IMR-90 (cell line): ENCODE results near the gene IGSF9B. TPM values are rescaled to one million over a fixed set of nuclear protein-coding genes. Genes with fewer than 3 reads are reported as not detected.

Experiments used
- ATAC-seq: fragments of 200-7000 bp; cut with Tn5 transposase; 2 replicates; pipeline ENCODE4 v1.9.1; 2020; ENCODE audit warnings: low read depth, mild to moderate bottlenecking, moderate library complexity
- BruUV-seq: library from RNA; stranded (reverse); fragments of 400-500 nt; replicated peaks from 2 replicates; lab custom pipeline; 2021; lab: Mats Ljungman, UMichigan
- CTCF ChIA-PET: fragments of 300-600 bp; formaldehyde crosslinking; extraction: SDS; loops from one replicate; lab custom pipeline; 2021; ENCODE audit warnings: antibody characterized with exemption; lab: Yijun Ruan, JAX
- POLR2A ChIA-PET: fragments of 300-600 bp; sonication (Branson Sonifier 250); formaldehyde crosslinking; loops from one replicate; lab custom pipeline; 2022; ENCODE audit warnings: antibody characterized with exemption; ENCODE audit not compliant: unreplicated experiment; lab: Charles Lee
- DNase-seq: peaks from one replicate; pipeline ENCODE4 v3.0.0; 2013
- H2AFZ ChIP-seq: replicated peaks from 2 replicates; pipeline ENCODE3; 2013; ENCODE audit warnings: low read length, mild to moderate bottlenecking; ENCODE audit not compliant: poor library complexity
- H2AK5ac ChIP-seq: 2 replicates; pipeline ENCODE4 v1.6.1; 2013; ENCODE audit warnings: low read depth, low read length, inconsistent platforms
- H2AK9ac ChIP-seq: replicated peaks from 2 replicates; pipeline ENCODE3; 2013; ENCODE audit warnings: mild to moderate bottlenecking, low read depth, low read length, moderate library complexity; ENCODE audit not compliant: poor library complexity
- H2BK120ac ChIP-seq: 2 replicates; pipeline ENCODE4 v1.6.1; 2013; ENCODE audit warnings: low read depth, low read length, inconsistent platforms
- H2BK15ac ChIP-seq: 3 replicates; pipeline ENCODE4 v1.6.1; 2013; ENCODE audit warnings: low read depth, low read length, inconsistent platforms
- H2BK20ac ChIP-seq: 2 replicates; pipeline ENCODE4 v1.6.1; 2013; ENCODE audit warnings: low read depth, mild to moderate bottlenecking, inconsistent platforms, low read length, moderate library complexity
- H2BK5ac ChIP-seq: 2 replicates; pipeline ENCODE4 v1.6.1; 2013; ENCODE audit warnings: mild to moderate bottlenecking, low read depth, low read length, inconsistent platforms; ENCODE audit not compliant: poor library complexity, severe bottlenecking
- H3K14ac ChIP-seq: replicated peaks from 2 replicates; pipeline ENCODE4 v1.6.1; 2013; ENCODE audit warnings: low read depth, low read length, inconsistent platforms
- H3K18ac ChIP-seq: 2 replicates; pipeline ENCODE4 v1.6.1; 2013; ENCODE audit warnings: low read depth, low read length, control low read depth
- H3K23ac ChIP-seq: 2 replicates; pipeline ENCODE4 v1.6.1; 2013; ENCODE audit warnings: low read depth, low read length, inconsistent platforms
- H3K27ac ChIP-seq: 2 replicates; pipeline ENCODE4 v1.5.1; 2013; ENCODE audit warnings: mild to moderate bottlenecking, control low read depth, low read length; ENCODE audit not compliant: insufficient read depth
- H3K27me3 ChIP-seq: 2 replicates; pipeline ENCODE4 v1.6.1; 2013; ENCODE audit warnings: low read length; ENCODE audit not compliant: control insufficient read depth, insufficient read depth
- H3K36me3 ChIP-seq: 2 replicates; pipeline ENCODE4 v1.6.1; 2013; ENCODE audit warnings: low read length, mixed read lengths; ENCODE audit not compliant: control insufficient read depth, insufficient read depth
- H3K4ac ChIP-seq: 2 replicates; pipeline ENCODE4 v1.6.1; 2013; ENCODE audit warnings: low read depth, low read length, inconsistent platforms
- H3K4me1 ChIP-seq: 2 replicates; pipeline ENCODE4 v1.6.1; 2013; ENCODE audit warnings: low read length, mixed read lengths; ENCODE audit not compliant: control insufficient read depth, insufficient read depth
- H3K4me2 ChIP-seq: 2 replicates; pipeline ENCODE4 v1.6.1; 2013; ENCODE audit warnings: low read depth, mild to moderate bottlenecking, control low read depth, low read length, moderate library complexity
- H3K4me3 ChIP-seq: 2 replicates; pipeline ENCODE4 v1.5.1; 2013; ENCODE audit warnings: low read depth, mild to moderate bottlenecking, control low read depth, low read length, moderate library complexity; ENCODE audit not compliant: insufficient read depth
- H3K56ac ChIP-seq: 2 replicates; pipeline ENCODE4 v1.6.1; 2013; ENCODE audit warnings: low read length, inconsistent platforms; ENCODE audit not compliant: insufficient read depth; ENCODE audit errors: extremely low read depth
- H3K79me1 ChIP-seq, 2 experiments: 2 replicates each; pipeline ENCODE4 v1.6.1; 2013; ENCODE audit warnings: low read length in 2 of 2, inconsistent platforms in 1 of 2, low read depth in 1 of 2
- H3K9ac ChIP-seq: 2 replicates; pipeline ENCODE4 v1.6.1; 2013; ENCODE audit warnings: low read depth, low read length, control low read depth
- H3K9me1 ChIP-seq: 2 replicates; pipeline ENCODE4 v1.6.1; 2013; ENCODE audit warnings: low read length, inconsistent platforms; ENCODE audit not compliant: insufficient read depth
- H3K9me3 ChIP-seq: 2 replicates; pipeline ENCODE4 v1.6.1; 2013; ENCODE audit warnings: low read length; ENCODE audit not compliant: control insufficient read depth, insufficient read depth
- H4K20me1 ChIP-seq: 2 replicates; pipeline ENCODE4 v1.6.1; 2013; ENCODE audit warnings: low read length, inconsistent platforms; ENCODE audit not compliant: insufficient read depth
- H4K5ac ChIP-seq: 2 replicates; pipeline ENCODE4 v1.6.1; 2013; ENCODE audit warnings: mild to moderate bottlenecking, low read depth, low read length, control low read depth
- H4K8ac ChIP-seq, 2 experiments: 2 replicates each; pipeline ENCODE4 v1.6.1; 2013; ENCODE audit warnings: low read depth in 2 of 2, low read length in 2 of 2, control low read depth in 1 of 2, inconsistent platforms in 1 of 2
- H4K91ac ChIP-seq: 2 replicates; pipeline ENCODE4 v1.6.1; 2013; ENCODE audit warnings: low read depth, low read length, inconsistent platforms; ENCODE audit not compliant: insufficient read depth
- BHLHE40 ChIP-seq: fragments of 150-350 bp; IDR thresholded peaks from 2 replicates; pipeline ENCODE4 v1.6.1; 2016; ENCODE audit warnings: mild to moderate bottlenecking, low read depth, low read length
- CEBPB ChIP-seq: IDR thresholded peaks from 2 replicates; pipeline ENCODE4 v1.6.1; 2012; ENCODE audit warnings: low read depth, low read length, improper control_type of control experiment
- CHD1 ChIP-seq: IDR thresholded peaks from 2 replicates; pipeline ENCODE4 v1.6.1; 2012; ENCODE audit warnings: low read depth, low read length, improper control_type of control experiment
- FOS ChIP-seq: fragments of 150-350 bp; IDR thresholded peaks from 2 replicates; pipeline ENCODE4 v1.6.1; 2016; ENCODE audit warnings: low read depth, low read length
- MAFK ChIP-seq: IDR thresholded peaks from 2 replicates; pipeline ENCODE4 v1.6.1; 2012; ENCODE audit warnings: low read depth, low read length, improper control_type of control experiment
- MAZ ChIP-seq: IDR thresholded peaks from 2 replicates; pipeline ENCODE4 v1.6.1; 2012; ENCODE audit warnings: low read depth, mild to moderate bottlenecking, low read length, improper control_type of control experiment, moderate library complexity, borderline replicate concordance
- MXI1 ChIP-seq: IDR thresholded peaks from 2 replicates; pipeline ENCODE4 v1.6.1; 2012; ENCODE audit warnings: low read depth, mild to moderate bottlenecking, low read length, moderate library complexity, borderline replicate concordance
- NFE2L2 ChIP-seq: fragments of 150-350 bp; IDR thresholded peaks from 2 replicates; pipeline ENCODE4 v1.6.1; 2016; ENCODE audit warnings: low read depth, mild to moderate bottlenecking, low read length
- POLR2A ChIP-seq: IDR thresholded peaks from 2 replicates; pipeline ENCODE4 v1.6.1; 2012; ENCODE audit warnings: mild to moderate bottlenecking, low read depth, low read length
- RAD21 ChIP-seq: IDR thresholded peaks from 2 replicates; pipeline ENCODE4 v1.6.1; 2012; ENCODE audit warnings: low read length, improper control_type of control experiment
- RCOR1 ChIP-seq: IDR thresholded peaks from 2 replicates; pipeline ENCODE4 v1.6.1; 2012; ENCODE audit warnings: mild to moderate bottlenecking, low read length, improper control_type of control experiment; ENCODE audit not compliant: insufficient replicate concordance
- RFX5 ChIP-seq: IDR thresholded peaks from 2 replicates; pipeline ENCODE4 v1.8.0; 2012; ENCODE audit warnings: low read depth, mild to moderate bottlenecking, low read length, moderate library complexity
- SMC3 ChIP-seq: fragments of 150-350 bp; IDR thresholded peaks from 2 replicates; pipeline ENCODE4 v1.6.1; 2016; ENCODE audit warnings: low read depth, mild to moderate bottlenecking, antibody characterized with exemption, low read length, moderate library complexity
- USF2 ChIP-seq: fragments of 150-350 bp; IDR thresholded peaks from 2 replicates; pipeline ENCODE4 v1.6.1; 2017; ENCODE audit warnings: mild to moderate bottlenecking, antibody characterized with exemption, low read length, low read depth
- WGBS, 2 experiments: methylation state at CpG; one replicate each; pipeline versions ENCODE4 v1.1.5 to v1.1.7; 2013; ENCODE audit warnings: missing lambda C conversion rate in 2 of 2; ENCODE audit not compliant: insufficient read length in 1 of 2; ENCODE audit errors: extremely low coverage in 2 of 2; 5-methylcytosine and 5-hydroxymethylcytosine counted together
- dilution Hi-C: fragments of 300-500 bp; cut with HindIII; formaldehyde crosslinking; loops from one replicate; pipeline ENCODE4 v1.14.3; 2018; ENCODE audit warnings: low sequenced_read_pairs; ENCODE audit not compliant: unreplicated experiment
- in situ Hi-C: fragments of 300-500 bp; cut with MboI; formaldehyde crosslinking; loops from 3 replicates; pipeline ENCODE4 v1.14.3; 2019; ENCODE audit warnings: low sequenced_read_pairs, inconsistent platforms, mixed read lengths
- intact Hi-C: fragments of 100-400 bp; cut with micrococcal nuclease; formaldehyde crosslinking; loops from 2 replicates; pipeline ENCODE4 v1.10.0; 2022
- polyA plus RNA-seq, 3 experiments: library from polyadenylated mRNA; depleted of rRNA; stranded (reverse); fragments of >200 nt; gene quantifications; 2 replicates each; pipeline ENCODE4 v1.2.3, GENCODE V29; 2012; ENCODE audit warnings: low replicate concordance in 1 of 3
- total RNA-seq: library from RNA; depleted of rRNA; stranded (reverse); fragments of >200 nt; gene quantifications from 2 replicates; pipeline ENCODE4 v1.2.3, GENCODE V29; 2012
- TF ChIP-seq, protein P1 (sequence below): fragments of 150-350 bp; IDR thresholded peaks from 2 replicates; pipeline ENCODE4 v1.6.1; 2016; ENCODE audit warnings: low read depth, mild to moderate bottlenecking, low read length, moderate library complexity, borderline replicate concordance
- TF ChIP-seq, protein P2 (sequence below): conservative IDR thresholded peaks from 2 replicates; pipeline ENCODE4 v1.5.1; 2012; ENCODE audit warnings: mild to moderate bottlenecking, low read depth, low read length, improper control_type of control experiment

IGSF9B gene
- total and polyA plus RNA-seq, 2 of the 4 experiments (the other 2 are of a cell fraction), result under 0.01 to 0.10 TPM

DNA sequence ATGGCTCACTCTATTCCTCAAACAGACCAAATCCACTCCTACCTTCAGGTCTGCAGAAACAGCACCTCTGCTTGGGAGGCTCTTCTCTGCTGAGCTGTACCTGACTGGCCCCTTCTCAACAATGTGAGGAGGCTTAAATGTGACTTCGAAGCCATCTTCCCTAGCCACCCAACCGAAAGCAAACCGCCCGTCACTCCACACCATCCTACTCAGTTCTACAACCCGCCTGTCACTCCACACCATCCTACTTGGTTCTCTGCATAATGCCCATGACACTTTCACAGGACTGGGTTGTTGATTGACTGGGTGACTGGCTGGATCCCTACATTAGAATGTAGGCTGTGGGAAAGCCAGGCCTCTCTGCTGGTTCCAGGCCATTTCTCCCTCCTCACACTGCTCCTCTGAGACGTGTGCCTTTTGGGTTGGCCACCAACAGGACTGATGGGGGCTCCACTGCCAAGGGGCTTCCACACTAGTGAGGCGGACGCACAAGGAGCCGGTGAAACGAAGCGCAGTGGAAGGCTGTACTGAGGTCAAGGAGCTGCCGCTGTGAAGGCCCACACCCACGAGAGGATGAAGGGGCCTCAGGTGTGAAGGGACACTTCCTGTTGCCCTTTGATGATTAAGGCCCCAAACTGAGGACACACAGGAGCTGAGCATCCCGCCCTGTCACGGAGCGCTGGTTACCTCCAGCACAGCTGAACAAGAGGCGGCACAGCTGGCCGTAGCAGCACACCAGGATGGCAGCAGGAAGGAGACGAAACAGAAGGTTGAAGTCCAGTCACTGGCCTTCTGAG, 64.0 kb downstream of the IGSF9B start:
- POLR2A ChIA-PET, result no interaction called here
- Histone ChIP-seq H3K18ac (no peak overlapping the region), H2BK20ac (no peak overlapping the region), H4K91ac (no peak overlapping the region), H3K9me1 (no peaks in the 10 kb centered on the region), H2AK5ac (no peak overlapping the region), H2BK5ac (no peak overlapping the region), H3K4me3 (no peak overlapping the region), H3K27me3 (no peaks in the 10 kb centered on the region), H3K79me1 (no peaks in the 10 kb centered on the region), H3K23ac (no peak overlapping the region), H4K8ac (no peak overlapping the region), H3K56ac (no peak overlapping the region), H3K14ac (no peak overlapping the region), H3K36me3 (no peaks in the 10 kb centered on the region), H3K27ac (no peak overlapping the region), H4K5ac (no peak overlapping the region), H3K9me3 (peaks cover 41% of the 10 kb centered on the region), H2AK9ac (no peak overlapping the region), H3K4me1 (no peaks in the 10 kb centered on the region), H2BK15ac (no peak overlapping the region), H2AFZ (no peak overlapping the region), H4K20me1 (no peaks in the 10 kb centered on the region), H2BK120ac (no peak overlapping the region), H3K4ac (no peak overlapping the region), H3K9ac (no peak overlapping the region), H3K4me2 (no peak overlapping the region)
- BruUV-seq, result no TSS peak
- 78% methylated on average over 10 of the region's 19 CpGs; no CpG with 5 or more reads in 1 of the 2 experiments for WGBS, 2 experiments
- TF ChIP-seq CHD1 (no peak), MAZ (no peak), SMC3 (no peak), MXI1 (no peak), RFX5 (no peak), CEBPB (no peak), RCOR1 (no peak), USF2 (no peak), FOS (no peak), NFE2L2 (no peak), MAFK (no peak), BHLHE40 (no peak), RAD21 (no peak), POLR2A (no peak)
- TF ChIP-seq, protein P1, sequence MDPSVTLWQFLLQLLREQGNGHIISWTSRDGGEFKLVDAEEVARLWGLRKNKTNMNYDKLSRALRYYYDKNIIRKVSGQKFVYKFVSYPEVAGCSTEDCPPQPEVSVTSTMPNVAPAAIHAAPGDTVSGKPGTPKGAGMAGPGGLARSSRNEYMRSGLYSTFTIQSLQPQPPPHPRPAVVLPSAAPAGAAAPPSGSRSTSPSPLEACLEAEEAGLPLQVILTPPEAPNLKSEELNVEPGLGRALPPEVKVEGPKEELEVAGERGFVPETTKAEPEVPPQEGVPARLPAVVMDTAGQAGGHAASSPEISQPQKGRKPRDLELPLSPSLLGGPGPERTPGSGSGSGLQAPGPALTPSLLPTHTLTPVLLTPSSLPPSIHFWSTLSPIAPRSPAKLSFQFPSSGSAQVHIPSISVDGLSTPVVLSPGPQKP, result no peak
- TF ChIP-seq, protein P2, sequence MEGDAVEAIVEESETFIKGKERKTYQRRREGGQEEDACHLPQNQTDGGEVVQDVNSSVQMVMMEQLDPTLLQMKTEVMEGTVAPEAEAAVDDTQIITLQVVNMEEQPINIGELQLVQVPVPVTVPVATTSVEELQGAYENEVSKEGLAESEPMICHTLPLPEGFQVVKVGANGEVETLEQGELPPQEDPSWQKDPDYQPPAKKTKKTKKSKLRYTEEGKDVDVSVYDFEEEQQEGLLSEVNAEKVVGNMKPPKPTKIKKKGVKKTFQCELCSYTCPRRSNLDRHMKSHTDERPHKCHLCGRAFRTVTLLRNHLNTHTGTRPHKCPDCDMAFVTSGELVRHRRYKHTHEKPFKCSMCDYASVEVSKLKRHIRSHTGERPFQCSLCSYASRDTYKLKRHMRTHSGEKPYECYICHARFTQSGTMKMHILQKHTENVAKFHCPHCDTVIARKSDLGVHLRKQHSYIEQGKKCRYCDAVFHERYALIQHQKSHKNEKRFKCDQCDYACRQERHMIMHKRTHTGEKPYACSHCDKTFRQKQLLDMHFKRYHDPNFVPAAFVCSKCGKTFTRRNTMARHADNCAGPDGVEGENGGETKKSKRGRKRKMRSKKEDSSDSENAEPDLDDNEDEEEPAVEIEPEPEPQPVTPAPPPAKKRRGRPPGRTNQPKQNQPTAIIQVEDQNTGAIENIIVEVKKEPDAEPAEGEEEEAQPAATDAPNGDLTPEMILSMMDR, result no peak
- dilution Hi-C loops (no loop called here), intact Hi-C loops (no loop called here), in situ Hi-C loops (no loop called here)
- ATAC-seq, result no peak
- CTCF ChIA-PET, result no interaction called here
- no peak for DNase-seq
